ENCODE measurements around the gene CAV2.

CAV2 gene

GRCh38 chr7:116494472-116494871 lies 5.1 kb upstream of the CAV2 start:
- H3K79me2 ChIP-seq (ENCODE audit: control insufficient read depth, insufficient read depth, low read length, unreplicated experiment), result no peaks in the 10 kb centered on the region
- H3K27me3 ChIP-seq (ENCODE audit: insufficient read depth, low read length), result no peaks in the 10 kb centered on the region
- H3K4me1 ChIP-seq (ENCODE audit: control insufficient read depth, insufficient read depth, low read length, unreplicated experiment), result peaks cover 52% of the 10 kb centered on the region
- H3K27ac ChIP-seq (ENCODE audit: low read depth, low read length), result no peak overlapping the region
- H2AFZ ChIP-seq (ENCODE audit: low read length, unreplicated experiment), result no peak overlapping the region
- no peak overlapping the region for H3K4me3 ChIP-seq (ENCODE audit: low read depth, low read length)
- H3K36me3 ChIP-seq (ENCODE audit: insufficient read depth, low read length), result no peaks in the 10 kb centered on the region

- peaks cover 40% of the 10 kb centered on the region for H3K4me1 ChIP-seq (ENCODE audit: control insufficient read depth, insufficient read depth, low read length, unreplicated experiment)
- no peaks in the 10 kb centered on the region for H3K27me3 ChIP-seq (ENCODE audit: insufficient read depth, low read length)
- H3K27ac ChIP-seq (ENCODE audit: low read depth, low read length), result peak overlapping the region; percentile 60
- no peaks in the 10 kb centered on the region for H3K36me3 ChIP-seq (ENCODE audit: insufficient read depth, low read length)
- H2AFZ ChIP-seq (ENCODE audit: low read length, unreplicated experiment), result no peak overlapping the region
- H3K79me2 ChIP-seq (ENCODE audit: control insufficient read depth, insufficient read depth, low read length, unreplicated experiment), result peaks cover 12% of the 10 kb centered on the region
- no peak overlapping the region for H3K4me3 ChIP-seq (ENCODE audit: low read depth, low read length)
These were observed 3.8 kb upstream of the CAV2 start for GRCh38 chr7:116495736-116496135.

- peak overlapping the region; percentile 49 for H3K27ac ChIP-seq (ENCODE audit: low read depth, low read length)
- peaks cover 37% of the 10 kb centered on the region for H3K4me1 ChIP-seq (ENCODE audit: control insufficient read depth, insufficient read depth, low read length, unreplicated experiment)
- H3K4me3 ChIP-seq (ENCODE audit: low read depth, low read length), result no peak overlapping the region
- H3K79me2 ChIP-seq (ENCODE audit: control insufficient read depth, insufficient read depth, low read length, unreplicated experiment), result peaks cover 21% of the 10 kb centered on the region
- peaks cover 8% of the 10 kb centered on the region for H3K36me3 ChIP-seq (ENCODE audit: insufficient read depth, low read length)
- H2AFZ ChIP-seq (ENCODE audit: low read length, unreplicated experiment), result no peak overlapping the region
- no peaks in the 10 kb centered on the region for H3K27me3 ChIP-seq (ENCODE audit: insufficient read depth, low read length)
These were observed 2.9 kb upstream of the CAV2 start for GRCh38 chr7:116496653-116497052.

GRCh38 chr7:116497708-116498107 lies 1.8 kb upstream of the CAV2 start:
- Histone ChIP-seq H3K79me2 (ENCODE audit: control insufficient read depth, insufficient read depth, low read length, unreplicated experiment) (peaks cover 32% of the 10 kb centered on the region), H3K27ac (ENCODE audit: low read depth, low read length) (peak overlapping the region; percentile 15; the same call in 1 of the 2 replicates), H3K4me3 (ENCODE audit: low read depth, low read length) (no peak overlapping the region; the same call in 1 of the 2 replicates), H2AFZ (ENCODE audit: low read length, unreplicated experiment) (peak overlapping the region; percentile 16), H3K4me1 (ENCODE audit: control insufficient read depth, insufficient read depth, low read length, unreplicated experiment) (peaks cover 37% of the 10 kb centered on the region), H3K27me3 (ENCODE audit: insufficient read depth, low read length) (no peaks in the 10 kb centered on the region), H3K36me3 (ENCODE audit: insufficient read depth, low read length) (peaks cover 13% of the 10 kb centered on the region)

GRCh38 chr7:116500078-116500853 lies 728 bp downstream of the CAV2 start:
- peak overlapping the region; percentile 97 for H3K4me3 ChIP-seq (ENCODE audit: low read depth, low read length)
- peak overlapping the region; percentile 63 for H2AFZ ChIP-seq (ENCODE audit: low read length, unreplicated experiment)
- peaks cover 49% of the 10 kb centered on the region for H3K79me2 ChIP-seq (ENCODE audit: control insufficient read depth, insufficient read depth, low read length, unreplicated experiment)
- peaks cover 38% of the 10 kb centered on the region for H3K4me1 ChIP-seq (ENCODE audit: control insufficient read depth, insufficient read depth, low read length, unreplicated experiment)
- H3K36me3 ChIP-seq (ENCODE audit: insufficient read depth, low read length), result peaks cover 28% of the 10 kb centered on the region
- H3K27me3 ChIP-seq (ENCODE audit: insufficient read depth, low read length), result no peaks in the 10 kb centered on the region
- peak overlapping the region; percentile 44 for H3K27ac ChIP-seq (ENCODE audit: low read depth, low read length)

- Histone ChIP-seq H3K79me2 (ENCODE audit: control insufficient read depth, insufficient read depth, low read length, unreplicated experiment) (peaks cover 59% of the 10 kb centered on the region), H3K27me3 (ENCODE audit: insufficient read depth, low read length) (no peaks in the 10 kb centered on the region), H2AFZ (ENCODE audit: low read length, unreplicated experiment) (no peak overlapping the region), H3K4me1 (ENCODE audit: control insufficient read depth, insufficient read depth, low read length, unreplicated experiment) (peaks cover 39% of the 10 kb centered on the region), H3K36me3 (ENCODE audit: insufficient read depth, low read length) (peaks cover 41% of the 10 kb centered on the region), H3K4me3 (ENCODE audit: low read depth, low read length) (peak overlapping the region; percentile 97), H3K27ac (ENCODE audit: low read depth, low read length) (peak overlapping the region; percentile 44)
These were observed 2.1 kb downstream of the CAV2 start for GRCh38 chr7:116501425-116502167.

- H3K4me1 ChIP-seq (ENCODE audit: control insufficient read depth, insufficient read depth, low read length, unreplicated experiment), result peaks cover 39% of the 10 kb centered on the region
- no peaks in the 10 kb centered on the region for H3K27me3 ChIP-seq (ENCODE audit: insufficient read depth, low read length)
- H2AFZ ChIP-seq (ENCODE audit: low read length, unreplicated experiment), result no peak overlapping the region
- peaks cover 62% of the 10 kb centered on the region for H3K79me2 ChIP-seq (ENCODE audit: control insufficient read depth, insufficient read depth, low read length, unreplicated experiment)
- peaks cover 47% of the 10 kb centered on the region for H3K36me3 ChIP-seq (ENCODE audit: insufficient read depth, low read length)
- H3K4me3 ChIP-seq (ENCODE audit: low read depth, low read length), result peak overlapping the region; percentile 97
- H3K27ac ChIP-seq (ENCODE audit: low read depth, low read length), result peak overlapping the region; percentile 44
These were observed 2.9 kb downstream of the CAV2 start for GRCh38 chr7:116502201-116503096.

GRCh38 chr7:116503835-116504234 lies 4.3 kb downstream of the CAV2 start:
- Histone ChIP-seq H3K4me3 (ENCODE audit: low read depth, low read length) (0 out of 2 replicates have a peak overlapping the region, but pooled peaks have one; percentile 29), H3K27me3 (ENCODE audit: insufficient read depth, low read length) (no peaks in the 10 kb centered on the region), H3K36me3 (ENCODE audit: insufficient read depth, low read length) (peaks cover 55% of the 10 kb centered on the region), H2AFZ (ENCODE audit: low read length, unreplicated experiment) (no peak overlapping the region), H3K79me2 (ENCODE audit: control insufficient read depth, insufficient read depth, low read length, unreplicated experiment) (peaks cover 62% of the 10 kb centered on the region), H3K27ac (ENCODE audit: low read depth, low read length) (peak overlapping the region; percentile 14; the same call in 1 of the 2 replicates), H3K4me1 (ENCODE audit: control insufficient read depth, insufficient read depth, low read length, unreplicated experiment) (peaks cover 39% of the 10 kb centered on the region)

- no peak overlapping the region for H2AFZ ChIP-seq (ENCODE audit: low read length, unreplicated experiment)
- peak overlapping the region; percentile 9 for H3K27ac ChIP-seq (ENCODE audit: low read depth, low read length)
- H3K4me1 ChIP-seq (ENCODE audit: control insufficient read depth, insufficient read depth, low read length, unreplicated experiment), result peaks cover 42% of the 10 kb centered on the region
- no peak overlapping the region for H3K4me3 ChIP-seq (ENCODE audit: low read depth, low read length)
- peaks cover 54% of the 10 kb centered on the region for H3K79me2 ChIP-seq (ENCODE audit: control insufficient read depth, insufficient read depth, low read length, unreplicated experiment)
- H3K36me3 ChIP-seq (ENCODE audit: insufficient read depth, low read length), result peaks cover 58% of the 10 kb centered on the region
- no peaks in the 10 kb centered on the region for H3K27me3 ChIP-seq (ENCODE audit: insufficient read depth, low read length)
These were observed 5.7 kb downstream of the CAV2 start for GRCh38 chr7:116505278-116505677.

GRCh38 chr7:116505823-116506222 lies 6.3 kb downstream of the CAV2 start:
- no peak overlapping the region for H2AFZ ChIP-seq (ENCODE audit: low read length, unreplicated experiment)
- H3K4me3 ChIP-seq (ENCODE audit: low read depth, low read length), result no peak overlapping the region
- H3K4me1 ChIP-seq (ENCODE audit: control insufficient read depth, insufficient read depth, low read length, unreplicated experiment), result peaks cover 48% of the 10 kb centered on the region
- peaks cover 49% of the 10 kb centered on the region for H3K79me2 ChIP-seq (ENCODE audit: control insufficient read depth, insufficient read depth, low read length, unreplicated experiment)
- H3K27ac ChIP-seq (ENCODE audit: low read depth, low read length), result peak overlapping the region; percentile 34
- peaks cover 58% of the 10 kb centered on the region for H3K36me3 ChIP-seq (ENCODE audit: insufficient read depth, low read length)
- H3K27me3 ChIP-seq (ENCODE audit: insufficient read depth, low read length), result no peaks in the 10 kb centered on the region
